ENCODE measurements around the gene LDAH.

LDAH gene

GRCh38 chr2:20649976-20650375 is 172.9 kb downstream of the LDAH start:
- DNase-seq = peak in 1 of 3 donors; percentile 25

- DNase-seq = peak; percentile 54 to 72 (median 56)
Measured at GRCh38 chr2:20649576-20649975, 173.3 kb downstream of the LDAH start.

GRCh38 chr2:20648831-20649230 is 174.1 kb downstream of the LDAH start:
- DNase-seq = no peak

GRCh38 chr2:20648206-20648605 is 174.7 kb downstream of the LDAH start:
- DNase-seq = no peak

GRCh38 chr2:20647738-20648137 is 175.2 kb downstream of the LDAH start:
- no peak for DNase-seq

- no peak for DNase-seq
Measured at GRCh38 chr2:20647211-20647610, 175.7 kb downstream of the LDAH start.

GRCh38 chr2:20646446-20646845 is 176.5 kb downstream of the LDAH start:
- DNase-seq = no peak

GRCh38 chr2:20645761-20646160 is 177.1 kb downstream of the LDAH start:
- no peak for DNase-seq

GRCh38 chr2:20645301-20645701 is 177.6 kb downstream of the LDAH start:
- DNase-seq = no peak

- DNase-seq = no peak
Measured at GRCh38 chr2:20643826-20644225, 179.1 kb downstream of the LDAH start.

- DNase-seq = no peak
Measured at GRCh38 chr2:20643060-20643459, 179.8 kb downstream of the LDAH start.

GRCh38 chr2:20642055-20642971 is 180.6 kb downstream of the LDAH start:
- peak; percentile 72 to 89 (median 80) for DNase-seq

GRCh38 chr2:20641123-20641985 is 181.5 kb downstream of the LDAH start:
- DNase-seq = no peak

- DNase-seq = no peak
Measured at GRCh38 chr2:20640411-20641122, 182.3 kb downstream of the LDAH start.

- no peak for DNase-seq
Measured at GRCh38 chr2:20638646-20639430, 184.1 kb downstream of the LDAH start.

GRCh38 chr2:20638014-20638413 is 184.9 kb downstream of the LDAH start:
- no peak for DNase-seq

- no peak for DNase-seq
Measured at GRCh38 chr2:20637147-20637546, 185.8 kb downstream of the LDAH start.

GRCh38 chr2:20635675-20636584 is 187.0 kb downstream of the LDAH start:
- peak; percentile 70 to 80 (median 73) for DNase-seq

GRCh38 chr2:20635113-20635510 is 187.8 kb downstream of the LDAH start:
- DNase-seq = no peak

GRCh38 chr2:20634507-20635112 is 188.3 kb downstream of the LDAH start:
- DNase-seq = no peak
